Measurements from ENCODE around the gene NANOS1.

The NANOS1 gene

DNA sequence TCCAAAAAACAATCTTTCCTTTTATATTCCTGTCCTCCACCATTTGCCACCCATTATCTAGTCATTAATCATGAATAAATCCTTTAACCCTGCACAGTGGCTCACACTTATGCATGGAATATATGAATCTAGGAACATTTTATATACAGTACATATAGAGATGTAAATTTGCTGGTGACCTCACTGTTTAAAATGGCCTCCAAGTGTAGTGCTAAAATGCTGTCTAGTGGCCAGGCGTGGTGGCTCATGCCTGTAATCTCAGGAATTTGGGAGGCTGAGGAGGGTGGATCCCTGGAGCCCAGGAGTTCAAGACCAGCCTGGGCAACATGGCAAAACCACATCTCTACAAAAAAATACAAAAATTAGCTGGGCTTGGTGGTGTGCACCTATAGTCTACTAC lies 9.6 kb downstream of the NANOS1 start:
- Mint-ChIP-seq H3K27me3 (ENCODE audit: low read depth) (no peaks in the 10 kb centered on the region), H3K36me3 (ENCODE audit: low read depth) (peaks cover 81% of the 10 kb centered on the region), H3K9me3 (no peaks in the 10 kb centered on the region), H3K4me3 (no peak overlapping the region), H3K4me1 (peaks cover 14% of the 10 kb centered on the region), H3K27ac (no peak overlapping the region)
- TF ChIP-seq, protein P1, sequence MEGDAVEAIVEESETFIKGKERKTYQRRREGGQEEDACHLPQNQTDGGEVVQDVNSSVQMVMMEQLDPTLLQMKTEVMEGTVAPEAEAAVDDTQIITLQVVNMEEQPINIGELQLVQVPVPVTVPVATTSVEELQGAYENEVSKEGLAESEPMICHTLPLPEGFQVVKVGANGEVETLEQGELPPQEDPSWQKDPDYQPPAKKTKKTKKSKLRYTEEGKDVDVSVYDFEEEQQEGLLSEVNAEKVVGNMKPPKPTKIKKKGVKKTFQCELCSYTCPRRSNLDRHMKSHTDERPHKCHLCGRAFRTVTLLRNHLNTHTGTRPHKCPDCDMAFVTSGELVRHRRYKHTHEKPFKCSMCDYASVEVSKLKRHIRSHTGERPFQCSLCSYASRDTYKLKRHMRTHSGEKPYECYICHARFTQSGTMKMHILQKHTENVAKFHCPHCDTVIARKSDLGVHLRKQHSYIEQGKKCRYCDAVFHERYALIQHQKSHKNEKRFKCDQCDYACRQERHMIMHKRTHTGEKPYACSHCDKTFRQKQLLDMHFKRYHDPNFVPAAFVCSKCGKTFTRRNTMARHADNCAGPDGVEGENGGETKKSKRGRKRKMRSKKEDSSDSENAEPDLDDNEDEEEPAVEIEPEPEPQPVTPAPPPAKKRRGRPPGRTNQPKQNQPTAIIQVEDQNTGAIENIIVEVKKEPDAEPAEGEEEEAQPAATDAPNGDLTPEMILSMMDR (IDR thresholded peaks at IDR 0.05; ENCODE audit: unreplicated experiment in 3 of 3), result no peak

GRCh38 chr10:119041326-119041725 lies 11.8 kb downstream of the NANOS1 start:
- Mint-ChIP-seq H3K27ac (peak overlapping the region in 1 of 3 experiments; percentile 5), H3K4me1 (peaks cover 10% of the 10 kb centered on the region), H3K9me3 (no peaks in the 10 kb centered on the region), H3K27me3 (ENCODE audit: low read depth) (no peaks in the 10 kb centered on the region), H3K36me3 (ENCODE audit: low read depth) (peaks cover 86% of the 10 kb centered on the region), H3K4me3 (no peak overlapping the region)
- TF ChIP-seq, protein P1 (IDR thresholded peaks at IDR 0.05; ENCODE audit: unreplicated experiment in 3 of 3), result no peak

GRCh38 chr10:119042169-119042568 lies 12.7 kb downstream of the NANOS1 start:
- Mint-ChIP-seq H3K27ac (peak overlapping the region in 1 of 3 experiments; percentile 75), H3K9me3 (no peaks in the 10 kb centered on the region), H3K27me3 (ENCODE audit: low read depth) (no peaks in the 10 kb centered on the region), H3K36me3 (ENCODE audit: low read depth) (peaks cover 89% of the 10 kb centered on the region), H3K4me1 (peaks cover 10% of the 10 kb centered on the region), H3K4me3 (no peak overlapping the region)
- TF ChIP-seq, protein P1 (IDR thresholded peaks at IDR 0.05; ENCODE audit: unreplicated experiment in 3 of 3), result no peak

DNA sequence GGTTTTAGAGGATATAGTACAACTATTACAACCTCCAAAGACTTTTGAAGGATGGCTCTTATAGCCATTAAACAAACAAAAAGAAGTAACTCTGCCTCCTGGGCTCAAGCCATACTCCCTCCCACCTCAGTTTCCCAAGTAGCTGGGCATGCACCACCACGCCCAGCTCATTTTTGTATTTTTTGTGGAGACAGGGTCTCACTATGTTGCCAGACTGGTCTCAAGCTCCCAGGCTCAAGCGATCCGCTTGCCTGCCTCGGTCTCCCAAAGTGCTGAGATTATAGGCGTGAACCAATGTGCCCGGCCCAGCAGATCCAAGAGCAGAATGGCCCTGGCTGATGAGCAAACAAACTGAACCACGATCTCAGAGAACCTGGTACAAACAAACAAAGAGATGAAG lies 16.0 kb downstream of the NANOS1 start:
- no peaks in the 10 kb centered on the region for H3K9me3 Mint-ChIP-seq
- TF ChIP-seq, protein P1 (IDR thresholded peaks at IDR 0.05; ENCODE audit: unreplicated experiment in 3 of 3), result no peak
- H3K27ac Mint-ChIP-seq, result peak overlapping the region in 1 of 3 experiments; percentile 13
- peaks cover 90% of the 10 kb centered on the region for H3K36me3 Mint-ChIP-seq (ENCODE audit: low read depth)
- H3K4me1 Mint-ChIP-seq, result peaks cover 4% of the 10 kb centered on the region
- H3K27me3 Mint-ChIP-seq (ENCODE audit: low read depth), result no peaks in the 10 kb centered on the region
- H3K4me3 Mint-ChIP-seq, result no peak overlapping the region

DNA sequence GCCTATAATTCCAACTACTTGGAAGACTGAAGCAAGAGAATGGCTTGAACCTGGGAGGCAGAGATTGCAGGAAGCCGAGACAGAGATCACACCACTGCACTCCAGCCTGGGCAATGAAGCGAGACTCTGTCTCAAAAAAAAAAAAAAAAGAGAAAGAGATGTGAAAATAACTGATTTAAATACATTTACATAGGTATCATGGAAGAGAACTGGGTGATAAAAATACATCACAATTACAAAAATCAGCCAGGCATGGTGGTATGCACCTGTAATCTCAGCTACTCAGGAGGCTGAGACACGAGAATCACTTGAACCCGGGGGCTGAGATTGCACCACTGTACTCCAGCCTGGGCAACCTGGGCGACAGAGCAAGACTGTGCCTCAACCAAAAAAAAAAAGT lies 19.8 kb downstream of the NANOS1 start:
- Mint-ChIP-seq H3K27me3 (ENCODE audit: low read depth) (no peaks in the 10 kb centered on the region), H3K9me3 (no peaks in the 10 kb centered on the region), H3K27ac (no peak overlapping the region), H3K4me1 (no peaks in the 10 kb centered on the region), H3K36me3 (ENCODE audit: low read depth) (peaks cover 92% of the 10 kb centered on the region), H3K4me3 (no peak overlapping the region)
- TF ChIP-seq, protein P1 (IDR thresholded peaks at IDR 0.05; ENCODE audit: unreplicated experiment in 3 of 3), result no peak

GRCh38 chr10:119049777-119050176 lies 20.3 kb downstream of the NANOS1 start:
- TF ChIP-seq, protein P1 (IDR thresholded peaks at IDR 0.05; ENCODE audit: unreplicated experiment in 3 of 3), result no peak
- Mint-ChIP-seq H3K9me3 (no peaks in the 10 kb centered on the region), H3K4me3 (no peak overlapping the region), H3K27me3 (ENCODE audit: low read depth) (no peaks in the 10 kb centered on the region), H3K36me3 (ENCODE audit: low read depth) (peaks cover 95% of the 10 kb centered on the region), H3K27ac (no peak overlapping the region), H3K4me1 (no peaks in the 10 kb centered on the region)
